HepG2 (cell line): ENCODE measurements around the gene CARMIL3. TPM values are rescaled to one million over a fixed set of nuclear protein-coding genes. Genes with fewer than 3 reads are reported as not detected.

Source experiments
- ARID3A ChIP-seq: IDR thresholded peaks from 2 replicates; pipeline ENCODE4 v1.6.1; 2012; ENCODE audit warnings: low read depth, low read length, improper control_type of control experiment
- CBFB ChIP-seq: sonication (generic); formaldehyde crosslinking; IDR thresholded peaks from 2 replicates; pipeline ENCODE4 v1.4.0; 2020; ENCODE audit warnings: missing genetic modification reagents
- CENPX ChIP-seq: sonication (generic); formaldehyde crosslinking; IDR thresholded peaks from 2 replicates; pipeline ENCODE4 v1.9.0; 2021; ENCODE audit warnings: mild to moderate bottlenecking, missing genetic modification reagents, moderate library complexity
- FOXK2 ChIP-seq: fragments of 450-650 bp; IDR thresholded peaks from 2 replicates; pipeline ENCODE4 v1.6.1; 2016
- HNF1A ChIP-seq, 2 experiments: sonication (generic) in 1 of 2; formaldehyde crosslinking in 1 of 2; IDR thresholded peaks; 2 replicates each; pipeline versions ENCODE4 v1.4.0 to v1.6.1; 2016 to 2020; ENCODE audit warnings: borderline replicate concordance in 1 of 2, low read depth in 1 of 2, mild to moderate bottlenecking in 1 of 2, missing genetic modification reagents in 1 of 2
- JUNB ChIP-seq: sonication (generic); formaldehyde crosslinking; IDR thresholded peaks from 2 replicates; pipeline ENCODE4 v1.8.0; 2022; ENCODE audit warnings: missing genetic modification reagents, mild to moderate bottlenecking, borderline replicate concordance
- KDM4B ChIP-seq: sonication (generic); formaldehyde crosslinking; IDR thresholded peaks from 2 replicates; pipeline ENCODE4 v1.4.0; 2020; ENCODE audit warnings: missing genetic modification reagents
- MBD4 ChIP-seq: IDR thresholded peaks from 2 replicates; pipeline ENCODE4 v1.6.1; 2012; ENCODE audit warnings: low read length, inconsistent platforms, borderline replicate concordance
- ONECUT2 ChIP-seq: sonication (generic); formaldehyde crosslinking; IDR thresholded peaks from 2 replicates; pipeline ENCODE4 v1.4.0; 2020; ENCODE audit warnings: missing genetic modification reagents
- RNF219 ChIP-seq: sonication (generic); formaldehyde crosslinking; IDR thresholded peaks from 2 replicates; pipeline ENCODE4 v1.5.0; 2020; ENCODE audit warnings: mild to moderate bottlenecking, missing genetic modification reagents
- TEAD2 ChIP-seq: sonication (generic); formaldehyde crosslinking; IDR thresholded peaks from 2 replicates; pipeline ENCODE4 v1.9.0; 2021; ENCODE audit warnings: missing genetic modification reagents
- YEATS4 ChIP-seq: sonication (generic); formaldehyde crosslinking; IDR thresholded peaks from 2 replicates; pipeline ENCODE4 v1.4.0; 2020; ENCODE audit warnings: missing genetic modification reagents, borderline replicate concordance
- ZBTB7A ChIP-seq: sonication (generic); formaldehyde crosslinking; IDR thresholded peaks from 2 replicates; pipeline ENCODE4 v1.8.0; 2022; ENCODE audit warnings: mild to moderate bottlenecking, missing genetic modification reagents
- ZNF224 ChIP-seq: sonication (generic); formaldehyde crosslinking; IDR thresholded peaks from 2 replicates; pipeline ENCODE4 v1.5.0; 2020; ENCODE audit warnings: mild to moderate bottlenecking, missing genetic modification reagents
- ZNF430 ChIP-seq: sonication (generic); formaldehyde crosslinking; IDR thresholded peaks from 2 replicates; pipeline ENCODE4 v1.9.0; 2021; ENCODE audit warnings: mild to moderate bottlenecking, missing genetic modification reagents
- ZNF83 ChIP-seq: sonication (generic); formaldehyde crosslinking; IDR thresholded peaks from 2 replicates; pipeline ENCODE4 v1.4.0; 2020; ENCODE audit warnings: missing genetic modification reagents, mild to moderate bottlenecking, borderline replicate concordance
- ZSCAN25 ChIP-seq: sonication (generic); formaldehyde crosslinking; IDR thresholded peaks from 2 replicates; pipeline ENCODE4 v1.8.0; 2022; ENCODE audit warnings: mild to moderate bottlenecking, missing genetic modification reagents
- polyA plus RNA-seq, 8 experiments: library from polyadenylated mRNA; depleted of rRNA in 3 of 8; stranded (reverse) in 7 of 8; unstranded in 1 of 8; fragments of >200 nt; fragmentation: Illumina TruSeq in 4 of 8; extraction: Trizol in 4 of 8; gene quantifications; 2 replicates each; pipeline versions ENCODE4 v1.2.1 to v1.2.3, GENCODE V29; 2011 to 2016; ENCODE audit warnings: low read depth in 4 of 8, missing spikeins in 1 of 8, mixed read lengths in 1 of 8; ENCODE audit not compliant: insufficient read depth in 1 of 8
- total RNA-seq, 5 experiments: library from RNA; depleted of rRNA; stranded (reverse); fragments of >200 nt; fragmentation: Illumina TruSeq; extraction: Trizol; gene quantifications; 2 replicates each; pipeline ENCODE4 v1.2.3, GENCODE V29; 2016; ENCODE audit warnings: low read depth in 1 of 5

The CARMIL3 gene
- total and polyA plus RNA-seq, 2 of the 13 experiments (the other 11 are each of a cell fraction or from before 2014, with no cell fraction given): 0.27 to 0.55 TPM

GRCh38 chr14:24053548-24054323, 1.9 kb downstream of the CARMIL3 start (continued):
- no peak for TF ChIP-seq HNF1A (IDR thresholded peaks at IDR 0.05; ENCODE audit: low read depth)
- no peak for TF ChIP-seq HNF1A (CRISPR knock-in tag; IDR thresholded peaks at IDR 0.05; ENCODE audit: borderline replicate concordance)
- TF ChIP-seq JUNB (CRISPR knock-in tag): no peak
- TF ChIP-seq FOXK2: no peak
- TF ChIP-seq KDM4B (CRISPR knock-in tag): no peak
- TF ChIP-seq RNF219 (CRISPR knock-in tag): no peak
- no peak for TF ChIP-seq ONECUT2 (CRISPR knock-in tag)
- no peak for TF ChIP-seq ZSCAN25 (CRISPR knock-in tag)
- TF ChIP-seq CBFB (CRISPR knock-in tag): peak; percentile 31; the same call in 1 of the 2 replicates
- no peak for TF ChIP-seq ZNF83 (CRISPR knock-in tag)
- no peak for TF ChIP-seq YEATS4 (CRISPR knock-in tag)
- TF ChIP-seq MBD4: no peak
- TF ChIP-seq ARID3A: no peak
- TF ChIP-seq TEAD2 (CRISPR knock-in tag): no peak
- TF ChIP-seq ZBTB7A (CRISPR knock-in tag): no peak
- TF ChIP-seq ZNF224: no peak
- TF ChIP-seq CENPX: no peak
- no peak for TF ChIP-seq ZNF430
